Ascending aorta (tissue), 2 donors: Measurements from ENCODE around the gene CTNNA2. TPM values are rescaled to one million over a fixed set of nuclear protein-coding genes. Genes with fewer than 3 reads are reported as not detected.

Experiments used
- DNase-seq, 2 donors: peaks; one replicate each; pipeline ENCODE4 v3.0.0-alpha.2; 2019; ENCODE audit warnings: low spot score in 2 of 2
- H3K27ac ChIP-seq, 2 donors: fragments of 200-600 bp; sonication (generic); one replicate each; pipeline ENCODE4 v1.5.1; 2016 to 2017; ENCODE audit warnings: mild to moderate bottlenecking in 1 of 2
- H3K27me3 ChIP-seq: fragments of 200-600 bp; sonication (generic); one replicate; pipeline ENCODE4 v1.5.1; 2017
- H3K36me3 ChIP-seq, 2 donors: fragments of 200-600 bp; sonication (generic); one replicate each; pipeline ENCODE4 v1.5.1; 2016
- H3K4me1 ChIP-seq, 2 donors: fragments of 200-600 bp; sonication (generic); one replicate each; pipeline ENCODE4 v1.5.1; 2016 to 2017; ENCODE audit warnings: mild to moderate bottlenecking in 1 of 2
- H3K4me3 ChIP-seq, 2 donors: fragments of 200-600 bp; sonication (generic); one replicate each; pipeline ENCODE4 v1.5.1; 2016 to 2017; ENCODE audit warnings: mild to moderate bottlenecking in 1 of 2
- H3K9me3 ChIP-seq, 2 donors: fragments of 200-600 bp; sonication (generic); one replicate each; pipeline ENCODE4 v1.5.1; 2016
- intact Hi-C: fragments of 100-400 bp; cut with DNase I; formaldehyde crosslinking; loops from one replicate; pipeline ENCODE4 v1.15.1; 2023
- total RNA-seq: library from RNA; depleted of rRNA; stranded (reverse); fragments of >200 nt; gene quantifications from one replicate; pipeline ENCODE4 v1.1.0, GENCODE V29; 2016
- TF ChIP-seq, protein P1 (sequence below), 3 experiments: fragments of 200-600 bp in 2 of 3; fragments of 450-650 bp in 1 of 3; sonication (generic) in 2 of 3; IDR thresholded peaks; one replicate each; pipeline ENCODE4 v1.5.1; 2016 to 2019; ENCODE audit warnings: antibody characterized with exemption in 3 of 3, mild to moderate bottlenecking in 1 of 3, moderate library complexity in 1 of 3

The CTNNA2 gene
- total RNA-seq, 1 donor from 2014 or later: not detected

DNA sequence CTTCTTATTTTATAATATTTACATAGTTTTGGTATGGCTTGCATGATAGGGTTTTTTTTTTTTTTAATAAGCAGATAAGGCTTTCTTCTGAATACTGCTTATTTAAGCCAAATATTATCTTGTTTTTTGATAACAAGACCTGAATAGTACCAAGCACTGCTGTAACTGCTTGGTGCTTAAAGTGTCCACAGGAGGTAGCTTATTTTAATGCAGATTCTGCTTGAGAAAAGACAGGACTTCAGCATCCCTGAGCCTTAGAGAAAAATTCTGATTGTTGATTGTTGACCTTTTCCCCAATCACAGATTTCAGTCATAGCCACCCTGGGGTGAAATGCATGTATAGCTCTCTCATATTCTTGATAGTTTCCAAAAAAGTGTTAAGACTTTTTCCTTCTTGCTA lies 336.4 kb downstream of the CTNNA2 start:
- H3K36me3 ChIP-seq: no peaks in the 10 kb centered on the region
- TF ChIP-seq, protein P1, sequence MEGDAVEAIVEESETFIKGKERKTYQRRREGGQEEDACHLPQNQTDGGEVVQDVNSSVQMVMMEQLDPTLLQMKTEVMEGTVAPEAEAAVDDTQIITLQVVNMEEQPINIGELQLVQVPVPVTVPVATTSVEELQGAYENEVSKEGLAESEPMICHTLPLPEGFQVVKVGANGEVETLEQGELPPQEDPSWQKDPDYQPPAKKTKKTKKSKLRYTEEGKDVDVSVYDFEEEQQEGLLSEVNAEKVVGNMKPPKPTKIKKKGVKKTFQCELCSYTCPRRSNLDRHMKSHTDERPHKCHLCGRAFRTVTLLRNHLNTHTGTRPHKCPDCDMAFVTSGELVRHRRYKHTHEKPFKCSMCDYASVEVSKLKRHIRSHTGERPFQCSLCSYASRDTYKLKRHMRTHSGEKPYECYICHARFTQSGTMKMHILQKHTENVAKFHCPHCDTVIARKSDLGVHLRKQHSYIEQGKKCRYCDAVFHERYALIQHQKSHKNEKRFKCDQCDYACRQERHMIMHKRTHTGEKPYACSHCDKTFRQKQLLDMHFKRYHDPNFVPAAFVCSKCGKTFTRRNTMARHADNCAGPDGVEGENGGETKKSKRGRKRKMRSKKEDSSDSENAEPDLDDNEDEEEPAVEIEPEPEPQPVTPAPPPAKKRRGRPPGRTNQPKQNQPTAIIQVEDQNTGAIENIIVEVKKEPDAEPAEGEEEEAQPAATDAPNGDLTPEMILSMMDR (IDR thresholded peaks at IDR 0.05): no peak
- no peak overlapping the region for H3K27ac ChIP-seq
- no peak for DNase-seq
- H3K9me3 ChIP-seq: no peaks in the 10 kb centered on the region
- H3K27me3 ChIP-seq: no peaks in the 10 kb centered on the region
- no peak overlapping the region for H3K4me3 ChIP-seq
- intact Hi-C loops: no loop called here
- no peaks in the 10 kb centered on the region for H3K4me1 ChIP-seq

DNA sequence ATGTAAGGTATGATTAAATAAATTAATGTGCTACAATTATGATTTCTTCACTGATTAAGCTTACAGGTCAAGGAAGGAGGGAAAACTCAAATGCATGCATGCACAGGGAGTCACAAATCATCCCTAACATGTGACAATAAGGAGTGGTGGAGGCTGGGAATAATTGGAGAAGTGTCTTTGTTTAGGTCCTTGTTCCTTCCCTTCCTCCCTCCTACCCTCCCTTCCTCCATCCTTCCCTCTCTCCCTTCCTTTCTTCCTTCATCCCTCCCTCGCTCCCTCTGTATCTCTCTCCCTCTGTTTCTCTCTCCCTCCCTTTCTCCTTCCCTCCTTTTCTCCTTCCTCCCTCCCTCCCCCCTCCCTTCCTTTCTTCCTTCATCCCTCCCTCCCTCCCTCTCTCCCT lies 337.1 kb downstream of the CTNNA2 start:
- DNase-seq: no peak
- intact Hi-C loops: no loop called here
- TF ChIP-seq, protein P1 (IDR thresholded peaks at IDR 0.05): no peak
- H3K4me1 ChIP-seq: no peaks in the 10 kb centered on the region
- H3K27ac ChIP-seq: no peak overlapping the region
- no peak overlapping the region for H3K4me3 ChIP-seq
- H3K9me3 ChIP-seq: no peaks in the 10 kb centered on the region
- no peaks in the 10 kb centered on the region for H3K36me3 ChIP-seq
- no peaks in the 10 kb centered on the region for H3K27me3 ChIP-seq

DNA sequence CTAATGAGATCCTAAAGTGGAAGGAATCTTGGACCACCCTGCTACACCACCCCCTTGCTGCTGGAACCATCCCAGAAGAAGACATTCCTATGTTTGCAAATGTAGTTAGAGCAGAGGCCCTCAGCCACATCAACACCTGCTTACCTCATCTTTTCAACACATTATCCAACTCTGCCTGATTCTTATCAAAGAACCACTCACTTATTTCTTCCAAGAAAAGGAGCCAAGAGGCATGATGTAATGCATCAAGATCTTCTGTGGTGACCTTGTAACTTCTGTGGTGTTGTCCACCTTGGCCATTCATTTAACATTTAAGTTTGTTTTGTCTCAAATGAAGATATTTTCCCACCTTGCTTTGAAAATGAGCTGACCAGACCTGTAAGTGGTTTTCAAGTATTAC lies 338.1 kb downstream of the CTNNA2 start:
- no peaks in the 10 kb centered on the region for H3K36me3 ChIP-seq
- intact Hi-C loops: no loop called here
- no peaks in the 10 kb centered on the region for H3K4me1 ChIP-seq
- no peak for DNase-seq
- H3K9me3 ChIP-seq: no peaks in the 10 kb centered on the region
- no peak overlapping the region for H3K27ac ChIP-seq
- no peaks in the 10 kb centered on the region for H3K27me3 ChIP-seq
- TF ChIP-seq, protein P1 (IDR thresholded peaks at IDR 0.05): no peak
- no peak overlapping the region for H3K4me3 ChIP-seq

DNA sequence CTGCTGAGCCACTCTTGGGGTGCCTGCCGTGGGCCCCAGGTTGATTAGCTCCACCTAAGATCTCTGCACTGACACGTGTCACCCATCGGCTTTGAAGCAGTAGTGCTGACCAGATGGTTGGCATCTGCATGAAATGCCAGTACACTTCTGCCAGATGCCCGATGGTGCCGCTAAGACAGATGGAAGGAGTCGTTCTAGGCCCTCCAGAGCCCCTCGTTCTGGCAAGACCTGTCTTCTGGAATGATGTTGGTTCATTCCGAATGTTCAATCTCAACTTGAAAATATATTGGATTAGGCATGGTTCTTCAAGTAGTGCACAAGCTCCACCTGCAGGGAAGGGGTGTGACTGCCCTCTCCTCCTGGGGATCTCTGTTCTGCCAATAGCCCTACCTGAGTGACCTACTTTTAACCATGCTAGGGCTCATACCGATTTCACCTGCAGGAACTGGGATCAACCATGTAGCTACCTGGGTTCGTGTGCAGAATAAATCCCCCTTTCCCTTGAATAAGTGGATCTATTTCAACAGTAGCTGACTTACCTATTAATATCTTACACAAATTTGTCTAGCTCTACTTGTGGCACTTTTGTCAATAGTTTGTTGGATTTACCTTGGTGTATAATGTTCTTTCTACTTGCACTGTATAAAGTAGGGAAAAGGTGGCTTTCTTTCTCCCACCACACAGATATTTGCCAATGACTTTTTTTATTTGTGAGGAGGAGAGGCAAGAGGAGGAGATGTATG lies 342.6 kb downstream of the CTNNA2 start:
- DNase-seq: no peak
- no peaks in the 10 kb centered on the region for H3K9me3 ChIP-seq
- TF ChIP-seq, protein P1 (IDR thresholded peaks at IDR 0.05): no peak
- H3K4me1 ChIP-seq: no peaks in the 10 kb centered on the region
- H3K27ac ChIP-seq: no peak overlapping the region
- no peaks in the 10 kb centered on the region for H3K27me3 ChIP-seq
- no peaks in the 10 kb centered on the region for H3K36me3 ChIP-seq
- intact Hi-C loops: no loop called here
- no peak overlapping the region for H3K4me3 ChIP-seq

DNA sequence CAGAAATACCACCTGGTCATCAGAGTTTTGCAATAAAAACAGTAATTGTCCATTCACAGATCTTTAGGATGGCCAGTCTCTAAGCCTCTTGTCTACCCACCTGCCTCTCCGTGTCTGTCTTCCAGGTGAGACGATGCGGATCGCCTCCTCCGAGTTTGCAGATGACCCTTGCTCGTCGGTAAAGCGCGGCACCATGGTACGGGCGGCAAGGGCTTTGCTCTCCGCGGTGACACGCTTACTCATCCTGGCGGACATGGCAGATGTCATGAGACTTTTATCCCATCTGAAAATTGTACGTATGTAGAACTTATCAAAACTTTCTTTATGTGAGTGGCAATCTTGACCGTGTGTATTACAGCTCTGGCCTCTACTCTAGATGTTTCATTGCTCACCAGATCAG lies 345.0 kb downstream of the CTNNA2 start:
- Histone ChIP-seq H3K36me3 (no peaks in the 10 kb centered on the region), H3K27me3 (no peaks in the 10 kb centered on the region), H3K4me1 (no peaks in the 10 kb centered on the region), H3K9me3 (no peaks in the 10 kb centered on the region), H3K27ac (no peak overlapping the region), H3K4me3 (no peak overlapping the region)
- no peak for DNase-seq
- intact Hi-C loops: no loop called here
- TF ChIP-seq, protein P1 (IDR thresholded peaks at IDR 0.05): no peak
